ENCODE data around the gene RNF111. TPM values are rescaled to one million over a fixed set of nuclear protein-coding genes. Genes with fewer than 3 reads are reported as not detected.

RNF111 gene
- total RNA-seq, 1 donor from 2014 or later: 21.0 TPM

- no peak for ATAC-seq
Observed at GRCh38 chr15:59001946-59002345, 14.5 kb downstream of the RNF111 start.

- ATAC-seq: no peak
Observed at GRCh38 chr15:59002418-59002859, 15.0 kb downstream of the RNF111 start.

- no peak for ATAC-seq
Observed at GRCh38 chr15:59005579-59005978, 18.1 kb downstream of the RNF111 start.

GRCh38 chr15:59008086-59008485 lies 20.6 kb downstream of the RNF111 start:
- ATAC-seq: no peak

GRCh38 chr15:59011262-59011952 lies 23.9 kb downstream of the RNF111 start:
- ATAC-seq: no peak

- ATAC-seq: no peak
Observed at GRCh38 chr15:59013246-59013873, 25.9 kb downstream of the RNF111 start.

GRCh38 chr15:59014068-59014467 lies 26.6 kb downstream of the RNF111 start:
- ATAC-seq: no peak

GRCh38 chr15:59017449-59017848 lies 30.0 kb downstream of the RNF111 start:
- no peak for ATAC-seq

- no peak for ATAC-seq
Observed at GRCh38 chr15:59018833-59019232, 31.4 kb downstream of the RNF111 start.

- no peak for ATAC-seq
Observed at GRCh38 chr15:59020322-59020721, 32.9 kb downstream of the RNF111 start.

GRCh38 chr15:59022188-59022587 lies 34.7 kb downstream of the RNF111 start:
- ATAC-seq: no peak

GRCh38 chr15:59026207-59026606 lies 38.7 kb downstream of the RNF111 start:
- no peak for ATAC-seq

- ATAC-seq: no peak
Observed at GRCh38 chr15:59028387-59028955, 41.0 kb downstream of the RNF111 start.

GRCh38 chr15:59029554-59029953 lies 42.1 kb downstream of the RNF111 start:
- ATAC-seq: no peak

- ATAC-seq: no peak
Observed at GRCh38 chr15:59035201-59035600, 47.7 kb downstream of the RNF111 start.

- ATAC-seq: no peak
Observed at GRCh38 chr15:59039225-59039624, 51.8 kb downstream of the RNF111 start.

- no peak for ATAC-seq
Observed at GRCh38 chr15:59042041-59042440, 54.6 kb downstream of the RNF111 start.

- ATAC-seq: no peak
Observed at GRCh38 chr15:59048897-59049296, 61.4 kb downstream of the RNF111 start.

- ATAC-seq: no peak
Observed at GRCh38 chr15:59051873-59052861, 64.7 kb downstream of the RNF111 start.

GRCh38 chr15:59052915-59053407 lies 65.5 kb downstream of the RNF111 start:
- no peak for ATAC-seq

GRCh38 chr15:59053482-59053881 lies 66.0 kb downstream of the RNF111 start:
- no peak for ATAC-seq

GRCh38 chr15:59059076-59059597 lies 71.7 kb downstream of the RNF111 start:
- no peak for ATAC-seq
